Measurements from ENCODE around the gene PRKCA.
"Not testable (repeated sequence)": the region's sequence is repeated elsewhere in the genome, so short reads cannot be mapped to it uniquely, and the experiment has no call there.

PRKCA gene

DNA sequence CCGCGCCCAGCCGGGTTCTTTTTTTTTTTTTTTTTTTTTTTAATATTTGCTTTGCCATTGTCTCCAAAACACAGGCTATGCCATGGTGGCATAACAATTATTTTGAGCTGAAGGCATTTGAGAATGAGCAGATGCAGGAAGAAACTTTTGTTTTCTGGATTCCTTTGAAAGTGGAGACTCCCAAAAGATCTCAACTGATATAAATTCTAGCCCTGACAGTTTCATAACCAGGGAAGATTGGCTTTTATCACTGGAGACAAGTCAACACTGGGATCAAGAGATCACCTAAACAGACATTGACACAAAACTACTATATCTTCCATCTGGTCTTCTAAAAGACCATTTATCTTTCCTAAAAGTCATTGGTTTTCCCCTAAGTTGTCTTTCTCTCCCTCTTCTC is 10.1 kb upstream of the PRKCA start:
- no peak for DNase-seq

DNA sequence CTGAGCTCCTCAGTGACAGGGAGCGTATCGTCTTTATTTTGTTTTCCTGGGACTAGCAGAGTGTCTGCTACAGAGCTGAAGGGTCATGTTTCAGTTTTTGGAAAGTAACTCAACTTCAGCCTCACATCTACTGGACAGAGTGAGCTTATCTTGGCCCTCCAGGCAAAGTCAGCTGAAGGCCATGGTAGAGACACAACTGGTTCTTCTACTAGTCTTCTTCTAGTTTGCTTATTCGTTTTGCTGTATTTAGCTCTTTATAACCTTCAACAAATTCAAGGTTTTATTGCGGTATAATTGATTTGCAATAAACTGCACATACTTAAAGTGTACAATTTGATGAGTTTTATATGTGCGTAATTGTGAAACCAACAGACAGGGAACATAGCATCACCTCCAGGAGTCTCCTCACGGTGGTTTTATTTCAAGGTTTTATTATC is 6.1 kb upstream of the PRKCA start:
- no peak for DNase-seq

DNA sequence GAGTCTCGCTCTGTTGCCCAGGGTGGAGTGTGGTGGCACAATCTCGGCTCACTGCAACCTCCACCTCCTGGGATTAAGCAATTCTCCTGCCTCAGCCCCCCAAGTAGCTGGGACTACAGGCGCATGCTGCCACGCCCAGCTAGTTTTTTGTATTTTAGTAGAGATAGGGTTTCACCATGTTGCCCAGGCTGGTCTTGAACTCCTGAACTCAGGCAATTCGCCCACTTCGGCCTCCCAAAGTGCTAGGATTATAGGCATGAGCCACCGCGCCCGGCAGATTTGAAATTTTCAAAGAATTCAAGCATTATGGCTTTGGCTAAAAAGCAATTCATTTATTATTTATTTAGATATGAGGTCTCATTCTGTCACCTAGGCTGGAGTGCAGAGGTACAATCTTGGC is 5.0 kb upstream of the PRKCA start:
- DNase-seq = not testable (repeated sequence)

DNA sequence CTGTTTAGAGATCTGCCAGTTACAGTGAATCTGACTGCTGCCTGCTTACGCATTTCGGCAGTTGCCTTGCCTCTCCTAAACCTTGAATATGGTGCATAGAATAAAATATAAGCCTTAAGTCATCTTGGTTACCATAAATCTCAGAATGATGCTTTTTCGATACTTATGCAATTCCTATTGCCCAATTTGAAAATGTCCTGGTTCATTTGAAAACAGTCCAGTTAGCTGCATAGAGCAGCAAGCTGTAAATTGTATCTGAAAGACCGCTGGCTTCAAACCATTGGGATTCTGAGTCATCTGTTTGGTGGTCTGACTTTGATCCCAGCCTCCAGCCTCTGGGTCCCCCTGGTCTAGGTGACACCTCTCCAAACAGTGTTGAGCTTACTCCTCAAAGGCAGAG is 2.7 kb upstream of the PRKCA start:
- no peak for DNase-seq

DNA sequence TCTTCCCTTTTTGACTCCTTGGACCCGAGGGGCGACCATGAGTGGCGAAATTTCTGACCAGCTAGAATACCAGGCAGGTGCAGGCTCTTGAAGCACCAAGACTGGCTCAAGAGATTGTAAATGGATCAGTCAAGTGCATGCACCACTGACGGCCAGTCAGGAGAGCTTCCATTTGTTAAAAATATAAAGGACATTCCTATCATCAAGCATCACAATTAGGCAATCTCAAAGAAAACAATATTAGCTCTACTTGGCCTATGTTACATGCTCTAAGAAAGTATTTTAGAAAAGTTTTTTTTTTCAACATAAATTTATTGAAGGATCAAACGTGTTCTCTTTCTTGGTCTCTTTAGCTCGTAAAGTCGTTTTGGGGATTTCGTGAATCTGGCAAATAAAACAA is 1.5 kb upstream of the PRKCA start:
- DNase-seq = no peak

DNA sequence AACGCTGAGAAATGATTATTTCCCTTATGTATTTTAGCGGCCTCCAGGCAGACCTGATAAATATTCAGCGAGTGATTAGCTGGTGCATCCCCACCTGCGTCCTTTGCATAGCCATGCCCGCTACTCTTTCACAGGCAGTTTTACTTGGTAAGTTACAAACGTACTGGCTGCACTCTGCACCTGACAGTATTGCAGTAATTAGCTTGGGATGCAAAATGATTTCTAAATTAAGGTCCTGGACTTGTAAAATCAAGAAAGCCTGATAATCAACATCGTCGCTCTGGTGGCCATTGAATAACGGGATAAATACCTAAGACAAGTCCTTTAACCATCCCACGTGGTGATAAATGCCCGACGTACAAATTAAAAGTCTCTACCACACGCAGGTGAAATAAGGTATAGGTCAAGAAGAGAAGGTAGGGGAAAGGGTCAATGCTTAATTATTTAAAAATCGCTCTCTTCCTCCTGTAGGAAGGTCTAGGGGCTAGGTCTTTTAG is 998 bp upstream of the PRKCA start:
- no peak for DNase-seq

DNA sequence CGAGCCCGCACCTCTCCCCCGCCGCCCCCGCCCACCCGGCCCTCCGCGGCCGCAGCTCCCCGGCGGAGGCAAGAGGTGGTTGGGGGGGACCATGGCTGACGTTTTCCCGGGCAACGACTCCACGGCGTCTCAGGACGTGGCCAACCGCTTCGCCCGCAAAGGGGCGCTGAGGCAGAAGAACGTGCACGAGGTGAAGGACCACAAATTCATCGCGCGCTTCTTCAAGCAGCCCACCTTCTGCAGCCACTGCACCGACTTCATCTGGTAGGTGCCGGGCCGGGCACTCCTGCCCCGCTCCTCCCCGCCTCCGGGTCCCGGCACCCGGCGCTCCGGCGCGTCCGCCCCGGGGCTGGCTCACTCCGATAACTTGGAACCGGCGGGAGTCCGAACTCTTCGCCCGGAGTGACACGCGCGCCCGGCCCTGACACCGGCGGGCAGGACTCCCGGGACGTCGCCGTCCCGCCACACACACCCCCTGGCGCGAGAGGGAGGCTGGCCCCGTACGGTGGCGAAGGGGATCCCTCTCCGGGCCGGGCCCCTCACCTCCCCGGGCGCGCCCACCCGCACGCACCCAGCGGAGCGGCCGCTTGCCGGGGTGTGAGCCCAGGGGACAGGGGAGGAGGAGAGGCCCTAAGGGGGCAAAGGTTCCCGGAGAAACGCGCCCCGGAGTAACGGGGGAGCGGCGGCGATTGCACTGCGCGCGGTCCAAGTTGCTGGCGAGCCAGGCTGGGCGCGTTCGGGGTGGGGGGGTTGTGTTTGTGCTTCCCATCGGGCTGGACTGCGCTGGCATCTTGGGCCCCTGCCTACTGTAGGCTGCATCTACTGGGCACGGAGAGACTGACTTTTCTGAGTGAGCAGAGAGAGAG is 581 bp downstream of the PRKCA start:
- DNase-seq = peak in 1 of 4 experiments; percentile 26

DNA sequence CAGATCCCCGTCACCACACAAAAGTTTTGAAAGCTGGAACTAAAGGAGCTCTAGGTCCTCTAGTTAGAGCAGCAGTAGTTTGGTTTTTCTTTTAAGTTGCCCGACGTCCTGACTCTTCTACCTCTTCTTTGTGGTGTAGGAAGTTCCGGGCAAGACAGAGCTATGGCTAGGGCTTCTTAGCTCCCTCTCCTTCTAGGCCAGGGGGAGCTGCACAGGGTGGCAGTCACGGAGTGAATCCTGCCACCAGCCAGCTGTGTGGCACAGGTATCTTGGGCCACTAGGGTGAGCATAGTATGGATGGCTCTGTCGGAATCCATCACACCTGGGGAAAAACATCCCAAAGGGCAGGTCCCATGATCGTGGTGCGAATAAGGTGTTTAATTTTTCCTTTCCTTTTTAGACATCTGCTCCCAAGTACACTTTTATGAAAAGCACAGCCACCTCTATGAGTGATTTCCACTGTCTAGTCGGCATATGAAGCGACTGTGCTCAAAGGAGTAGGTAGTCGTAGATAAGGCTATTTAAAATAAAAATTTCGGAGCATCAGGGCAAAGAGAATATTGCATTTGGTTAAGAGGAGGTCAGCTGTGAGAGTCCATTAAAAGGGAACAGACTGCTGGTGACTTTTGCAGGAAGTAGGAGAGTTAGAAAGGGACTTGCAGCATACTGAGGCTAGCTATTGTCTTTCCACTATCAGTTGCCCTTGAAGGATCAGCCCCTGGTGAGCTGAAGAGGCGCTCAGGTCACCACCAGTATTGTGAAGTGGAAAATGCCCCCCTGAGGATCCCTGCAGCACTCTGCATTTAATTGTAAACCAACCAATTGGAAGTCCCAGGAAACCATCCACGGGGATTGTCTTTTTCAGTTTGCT is 2.1 kb downstream of the PRKCA start:
- no peak for DNase-seq

DNA sequence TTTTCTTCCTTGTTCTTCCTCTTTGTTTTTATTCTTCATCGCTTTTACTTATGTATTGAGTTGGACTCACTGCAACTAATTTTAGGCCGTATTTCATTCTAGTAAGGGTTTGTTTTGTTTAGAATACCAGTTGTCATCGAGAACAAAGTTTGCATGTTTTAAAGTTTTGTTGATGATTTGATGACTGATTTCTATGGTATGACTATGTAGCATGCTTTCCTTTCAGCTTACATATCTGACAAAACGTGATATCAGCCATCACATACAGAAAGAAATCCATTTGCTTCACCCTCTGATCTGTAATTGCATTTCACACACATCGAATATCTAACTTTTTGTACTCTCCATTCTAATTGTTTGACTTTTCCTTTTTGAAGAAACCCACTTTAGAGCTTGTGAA is 4.0 kb downstream of the PRKCA start:
- DNase-seq = no peak

DNA sequence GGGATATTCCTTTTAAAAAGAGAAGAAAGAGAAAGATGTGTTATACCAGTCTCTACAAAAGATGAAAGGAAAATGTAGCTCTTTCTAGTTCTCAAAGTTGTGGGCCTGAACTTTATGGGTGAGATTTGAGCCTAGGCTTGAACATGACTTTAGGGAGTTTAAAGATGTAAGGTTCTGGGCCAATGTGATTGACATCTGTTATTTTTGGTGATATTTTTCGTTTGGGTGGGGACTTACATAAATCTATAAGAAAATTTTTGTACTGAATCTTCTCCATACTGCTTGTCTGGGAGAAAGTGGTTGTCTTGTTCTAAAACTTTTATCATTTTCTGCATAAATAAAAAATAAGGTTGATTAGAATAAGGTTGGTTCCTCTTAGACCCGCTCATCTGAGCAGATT is 4.8 kb downstream of the PRKCA start:
- no peak for DNase-seq

DNA sequence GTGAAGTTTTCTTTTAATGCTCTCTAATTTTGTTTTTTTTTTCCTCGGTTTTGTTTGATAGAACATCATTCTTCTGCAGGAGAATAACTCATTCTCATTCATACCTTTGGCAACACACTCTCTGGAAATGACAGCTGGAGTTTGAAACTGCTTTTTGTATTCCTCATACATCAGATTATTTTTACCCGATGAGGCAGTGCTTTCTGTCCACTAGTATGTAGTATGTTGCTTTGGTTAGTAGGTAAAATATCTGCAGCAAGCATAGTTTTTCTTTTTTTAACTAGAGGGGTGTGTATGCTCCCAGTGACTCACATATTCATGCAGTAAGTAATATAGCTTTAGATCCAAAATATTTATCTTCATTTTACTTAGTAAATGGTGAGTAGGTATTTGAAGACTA is 6.4 kb downstream of the PRKCA start:
- no peak for DNase-seq

DNA sequence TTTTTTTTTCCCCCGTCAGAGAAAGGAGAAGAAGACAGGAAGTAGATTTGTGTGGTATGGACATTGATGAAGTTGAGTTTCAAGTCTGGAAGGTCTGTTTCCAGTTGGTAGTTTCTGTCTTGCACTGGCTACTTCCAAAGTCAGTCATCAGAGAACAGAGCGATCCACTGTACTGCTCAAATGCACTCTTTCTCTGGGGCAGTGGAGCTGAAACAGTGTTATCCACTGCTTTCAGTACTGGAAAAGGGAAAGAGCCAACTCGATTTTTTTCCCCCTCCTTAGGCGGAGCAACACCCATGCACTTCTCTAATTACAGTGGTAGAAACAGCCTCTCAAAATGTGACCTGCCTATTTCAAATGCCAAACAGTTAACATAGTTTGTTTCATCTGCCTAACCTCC is 7.4 kb downstream of the PRKCA start:
- DNase-seq = no peak

DNA sequence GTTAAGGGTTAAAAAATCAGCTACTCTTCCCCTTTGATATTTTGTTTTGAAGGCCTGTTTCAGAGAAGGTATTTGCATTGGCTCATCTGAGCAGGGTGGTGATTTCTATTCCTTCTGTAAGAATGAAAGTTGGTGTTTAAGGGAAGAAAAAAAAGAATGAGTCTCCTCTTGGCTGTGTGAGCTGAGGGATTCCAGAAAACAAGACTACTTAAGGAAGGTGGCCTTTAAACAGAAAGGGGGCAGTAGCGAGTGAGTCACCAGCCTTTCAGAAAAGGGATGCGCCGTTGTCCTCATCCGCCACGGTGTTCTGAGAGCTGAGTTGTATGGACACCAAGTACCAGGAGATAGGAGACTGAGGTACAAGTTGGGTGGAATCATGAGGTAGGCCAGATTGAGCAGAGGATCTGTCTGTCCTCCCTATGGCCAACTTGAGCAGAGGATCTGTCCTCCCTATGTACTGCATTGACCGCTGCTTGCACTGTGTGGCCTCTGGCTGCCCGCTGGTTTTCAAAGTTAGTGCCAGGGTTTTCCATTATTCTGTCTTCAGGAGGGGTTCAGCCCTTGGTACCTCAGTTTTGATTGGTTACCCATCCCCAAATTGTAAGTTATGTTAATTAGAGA is 8.2 kb downstream of the PRKCA start:
- DNase-seq = no peak

DNA sequence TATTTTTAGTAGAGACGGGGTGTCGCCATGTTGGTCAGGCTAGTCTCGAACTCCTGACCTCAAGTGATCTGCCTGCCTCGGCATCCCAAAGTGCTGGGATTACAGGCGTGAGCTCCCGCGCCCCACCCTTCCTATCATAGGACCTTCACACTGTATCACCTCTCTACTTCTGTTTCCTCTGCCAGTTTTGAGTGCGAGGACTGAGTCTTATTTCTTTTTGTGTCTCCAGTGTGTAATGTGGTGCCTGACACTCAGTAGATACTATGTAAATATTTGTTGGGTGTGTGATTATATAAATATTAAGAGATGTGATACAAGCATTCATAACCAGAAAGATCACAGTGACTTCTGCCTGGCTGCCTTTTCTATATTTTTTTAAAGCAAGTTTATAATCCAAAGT is 10.5 kb downstream of the PRKCA start:
- no peak for DNase-seq

DNA sequence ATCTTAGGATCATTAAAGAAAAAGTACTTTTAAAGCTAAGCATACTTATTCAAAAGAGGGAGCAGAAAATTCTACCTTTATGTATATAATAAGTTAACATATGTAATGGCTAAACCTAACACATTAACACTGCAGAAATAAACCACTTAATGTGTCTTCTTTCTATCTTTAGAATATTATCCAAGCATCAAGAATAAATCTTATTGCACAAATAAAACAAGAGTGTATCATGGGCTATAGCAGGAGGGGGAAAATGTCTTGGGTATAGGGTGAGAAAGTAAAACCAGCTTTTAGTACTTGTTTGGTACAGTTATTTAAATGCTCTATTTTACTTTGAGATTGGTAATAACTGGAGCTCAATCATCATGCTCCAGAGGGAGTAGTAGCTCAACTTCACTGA is 10.9 kb downstream of the PRKCA start:
- no peak for DNase-seq

DNA sequence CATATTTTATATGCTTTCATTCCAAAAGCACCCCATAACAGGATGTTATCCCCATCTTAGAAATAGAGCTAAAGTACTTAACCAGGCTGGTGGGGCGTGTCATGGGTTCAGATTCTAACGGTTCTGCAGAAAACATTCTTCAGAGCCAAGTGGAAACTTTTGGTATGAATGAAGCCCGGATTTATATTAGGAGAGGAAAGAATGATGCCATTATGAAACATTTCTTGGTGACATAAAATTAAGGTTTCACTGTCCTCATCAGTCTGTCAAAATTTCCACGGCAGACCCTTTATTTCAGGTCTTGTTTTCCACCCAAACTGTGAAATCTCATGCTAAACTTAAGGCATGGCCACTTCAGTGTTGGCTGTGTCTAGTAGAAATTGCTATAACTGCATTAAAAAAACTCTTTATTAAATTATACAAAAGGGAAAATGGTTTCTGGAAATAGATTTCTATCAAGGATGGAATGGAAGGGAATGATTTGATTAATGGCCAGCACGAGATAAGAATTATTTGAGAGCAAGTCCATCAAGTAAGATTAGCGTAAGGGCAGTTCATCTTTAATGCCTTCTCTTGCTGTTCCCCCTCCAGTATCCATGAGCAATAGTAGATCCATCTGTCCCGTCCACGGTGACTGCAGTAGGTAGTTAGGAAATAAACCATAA is 11.7 kb downstream of the PRKCA start:
- no peak for DNase-seq

DNA sequence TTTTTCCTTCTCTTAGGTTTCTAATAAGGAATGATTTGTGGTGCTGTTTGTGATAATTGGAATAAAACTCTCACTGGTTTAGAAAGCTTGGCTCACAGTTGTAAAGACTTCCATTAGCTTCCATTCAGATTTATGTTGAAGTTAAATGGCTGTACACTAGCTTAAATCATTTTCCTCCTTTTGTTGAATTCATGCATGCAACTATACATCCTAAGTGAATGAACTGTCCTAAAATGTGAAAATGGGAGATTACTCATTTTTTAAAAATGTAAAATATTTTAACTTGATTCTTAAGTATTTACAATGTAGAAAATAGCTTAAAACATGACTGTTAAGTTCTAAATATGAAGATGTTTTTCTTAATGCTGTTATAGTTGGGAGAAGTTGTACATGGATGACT is 15.2 kb downstream of the PRKCA start:
- no peak for DNase-seq

DNA sequence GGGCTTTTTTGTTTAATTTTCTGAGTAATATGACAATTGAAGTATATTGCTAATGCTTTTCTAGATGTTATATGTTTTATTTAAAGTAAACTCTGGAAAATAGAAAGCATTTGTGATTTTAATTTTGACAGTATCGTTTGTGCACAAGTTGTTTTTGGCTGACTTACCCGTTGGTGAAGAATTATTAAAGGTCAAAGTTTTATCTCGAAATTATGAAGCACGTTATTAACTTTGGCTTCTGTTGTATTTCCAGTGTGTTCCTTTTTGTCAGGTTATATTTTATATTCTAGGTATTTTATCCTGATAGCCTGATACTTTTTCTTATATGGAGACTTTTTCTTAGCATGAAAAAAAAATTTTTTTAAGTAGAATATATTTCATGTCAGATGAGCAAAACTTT is 16.8 kb downstream of the PRKCA start:
- no peak for DNase-seq

DNA sequence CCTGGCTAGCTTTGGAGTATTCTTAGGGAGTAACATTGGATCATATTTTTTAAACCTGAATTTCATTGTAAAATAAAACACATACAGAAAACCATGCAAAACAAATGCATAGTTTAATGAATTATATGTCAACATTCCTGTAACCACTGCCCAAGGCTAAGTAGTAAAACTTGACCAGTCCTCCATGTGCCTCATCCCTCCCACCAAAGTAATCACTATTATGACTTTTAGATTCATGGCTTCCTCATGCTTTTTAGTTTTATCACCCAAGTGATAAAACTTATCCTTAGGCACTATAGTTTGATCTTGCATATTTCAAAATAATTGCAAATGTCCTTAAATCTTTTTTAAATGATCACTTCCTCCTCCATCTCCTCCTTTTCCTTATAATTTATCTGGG is 20.4 kb downstream of the PRKCA start:
- no peak for DNase-seq

DNA sequence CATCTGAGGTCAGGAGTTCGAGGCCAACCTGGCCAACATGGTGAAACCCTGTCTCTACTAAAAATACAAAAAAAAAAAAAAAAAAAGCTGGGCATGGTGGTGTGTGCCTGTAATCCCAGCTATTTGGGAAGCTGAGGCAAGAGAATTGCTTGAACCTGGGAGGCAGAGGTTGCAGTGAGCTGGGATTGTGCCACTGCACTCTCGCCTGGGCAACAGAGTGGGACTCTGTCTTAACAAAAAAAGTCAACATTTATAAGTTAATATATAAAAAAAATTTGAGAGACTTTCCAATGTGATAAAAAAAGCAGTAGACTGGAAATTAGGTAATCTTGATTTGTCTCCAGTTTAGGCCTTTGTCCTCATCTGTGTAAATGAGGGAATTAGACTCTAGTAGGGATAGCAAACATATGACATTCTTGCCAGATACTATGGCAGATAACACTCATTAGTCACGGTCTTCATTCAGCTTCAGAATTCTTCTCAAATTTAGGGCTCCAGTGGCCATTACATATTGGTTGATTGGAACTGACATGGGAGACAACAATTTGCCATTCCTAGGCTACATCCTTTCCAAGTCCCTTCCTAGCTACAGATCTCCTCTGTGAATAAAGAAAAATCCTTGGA is 22.1 kb downstream of the PRKCA start:
- DNase-seq = not testable (repeated sequence)

DNA sequence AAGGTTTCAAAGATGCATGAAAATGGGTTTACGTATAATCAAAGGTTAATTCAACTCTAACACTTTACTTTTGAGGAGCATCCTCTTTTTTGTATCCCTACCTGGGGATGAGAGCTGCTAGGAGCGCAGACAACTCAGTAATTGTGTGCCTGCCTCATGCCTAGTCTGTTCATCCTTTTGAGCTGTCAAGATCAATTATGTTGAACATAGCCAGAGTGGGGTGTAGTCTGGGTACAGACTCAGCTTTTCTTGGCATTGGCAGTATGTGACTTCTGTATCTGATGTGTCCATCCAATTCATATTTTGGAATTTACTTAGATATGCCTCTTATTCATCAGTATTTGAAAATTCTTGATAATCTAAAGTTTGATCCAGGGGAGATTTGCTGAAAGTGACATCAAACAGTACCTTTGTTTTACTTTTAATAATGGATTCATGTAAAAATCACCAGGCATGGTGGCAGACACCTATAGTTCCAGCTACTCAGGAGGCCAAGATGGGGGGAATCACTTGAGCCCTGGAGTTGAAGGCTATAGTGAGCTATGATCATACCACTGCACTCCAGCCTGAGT is 24.1 kb downstream of the PRKCA start:
- DNase-seq = no peak

DNA sequence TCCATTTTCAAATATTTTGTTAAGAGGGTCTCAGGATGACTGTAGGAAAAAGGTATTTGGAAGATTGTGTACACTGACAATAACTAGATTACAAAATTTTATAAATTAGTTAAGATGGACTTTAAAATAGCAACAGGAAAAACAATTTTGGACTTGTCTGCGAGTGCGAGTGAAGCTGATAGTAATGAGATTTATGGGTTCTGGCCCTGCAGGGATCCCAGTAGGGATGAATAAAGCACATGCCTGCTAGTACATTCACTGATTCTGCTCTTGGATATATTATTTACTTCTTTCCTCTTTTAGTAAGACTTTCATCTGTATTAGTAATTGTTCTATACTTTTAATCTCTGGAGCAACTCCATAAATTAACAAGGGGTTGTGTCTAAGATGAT is 28.2 kb downstream of the PRKCA start:
- DNase-seq = no peak

Data from activated CD4-positive, CD25-positive, alpha-beta regulatory T cell (primary cell).